SK-N-SH treated with all-trans-retinoic acid at 6 μM for 48 hours (cell line): Measurements from ENCODE around the gene DGKG.
A peak's percentile ranks its signal among the peaks of the same experiment; 100 is the strongest.

Source experiments
- ATAC-seq: fragments of 200-7000 bp; cut with Tn5 transposase; 3 replicates; pipeline ENCODE4 v1.9.1; 2020; ENCODE audit warnings: mild to moderate bottlenecking, moderate library complexity
- BACH2 ChIP-seq: fragments of 250-450 bp; sonication (Bioruptor Pico); IDR thresholded peaks from 2 replicates; pipeline ENCODE4 v1.9.0; 2021; ENCODE audit warnings: mild to moderate bottlenecking, borderline replicate concordance
- CSDC2 ChIP-seq: fragments of 250-450 bp; sonication (Bioruptor Pico); IDR thresholded peaks from 2 replicates; pipeline ENCODE4 v1.5.0; 2020; ENCODE audit warnings: mild to moderate bottlenecking, moderate library complexity
- ESRRG ChIP-seq: fragments of 250-450 bp; sonication (Bioruptor Pico); IDR thresholded peaks from 2 replicates; pipeline ENCODE4 v1.6.1; 2021; ENCODE audit warnings: mild to moderate bottlenecking
- GLIS3 ChIP-seq: fragments of 250-450 bp; sonication (Bioruptor Pico); IDR thresholded peaks from 2 replicates; pipeline ENCODE4 v1.5.0; 2020; ENCODE audit warnings: mild to moderate bottlenecking, moderate library complexity
- ISL1 ChIP-seq: fragments of 250-450 bp; sonication (Bioruptor Pico); IDR thresholded peaks from 2 replicates; pipeline ENCODE4 v2.1.2; 2022; ENCODE audit warnings: mild to moderate bottlenecking, moderate library complexity
- OSR1 ChIP-seq: fragments of 250-450 bp; sonication (Bioruptor Pico); IDR thresholded peaks from 2 replicates; pipeline ENCODE4 v1.8.0; 2022; ENCODE audit warnings: moderate library complexity, mild to moderate bottlenecking, inconsistent platforms
- PPARA ChIP-seq: fragments of 250-450 bp; sonication (Bioruptor Pico); IDR thresholded peaks from 2 replicates; pipeline ENCODE4 v1.5.0; 2020; ENCODE audit warnings: mild to moderate bottlenecking, borderline replicate concordance
- RARB ChIP-seq: fragments of 250-450 bp; sonication (Bioruptor Pico); IDR thresholded peaks from 2 replicates; pipeline ENCODE4 v1.8.0; 2021; ENCODE audit warnings: mild to moderate bottlenecking, moderate library complexity
- TCF4 ChIP-seq: fragments of 250-450 bp; sonication (Bioruptor Pico); IDR thresholded peaks from 2 replicates; pipeline ENCODE4 v1.8.0; 2021; ENCODE audit warnings: mild to moderate bottlenecking, moderate library complexity, borderline replicate concordance
- TOX ChIP-seq: fragments of 250-450 bp; sonication (Bioruptor Pico); IDR thresholded peaks from 2 replicates; pipeline ENCODE4 v1.8.0; 2021; ENCODE audit warnings: mild to moderate bottlenecking, moderate library complexity, borderline replicate concordance
- ZC3H10 ChIP-seq: fragments of 250-450 bp; sonication (Bioruptor Pico); IDR thresholded peaks from 2 replicates; pipeline ENCODE4 v1.5.1; 2021; ENCODE audit warnings: mild to moderate bottlenecking, moderate library complexity
- ZFP3 ChIP-seq: fragments of 250-450 bp; sonication (Bioruptor Pico); IDR thresholded peaks from 2 replicates; pipeline ENCODE4 v1.5.0; 2020; ENCODE audit warnings: mild to moderate bottlenecking, moderate library complexity
- ZNF70 ChIP-seq: fragments of 450-650 bp; formaldehyde crosslinking; IDR thresholded peaks from 2 replicates; pipeline ENCODE4 v1.5.0; 2020; ENCODE audit warnings: mild to moderate bottlenecking, moderate library complexity
- ZNF8 ChIP-seq: fragments of 450-650 bp; formaldehyde crosslinking; IDR thresholded peaks from 2 replicates; pipeline ENCODE4 v1.5.0; 2020; ENCODE audit warnings: mild to moderate bottlenecking, moderate library complexity
- TF ChIP-seq, protein P1 (sequence below): fragments of 250-450 bp; sonication (Bioruptor Pico); IDR thresholded peaks from 2 replicates; pipeline ENCODE4 v1.5.1; 2020; ENCODE audit warnings: low read depth, mild to moderate bottlenecking, moderate library complexity
- TF ChIP-seq, protein P2 (sequence below): fragments of 250-450 bp; sonication (Bioruptor Pico); IDR thresholded peaks from 2 replicates; pipeline ENCODE4 v1.5.0; 2020; ENCODE audit warnings: mild to moderate bottlenecking, moderate library complexity
- TF ChIP-seq, protein P3 (sequence below): fragments of 250-450 bp; sonication (Bioruptor Pico); IDR thresholded peaks from 2 replicates; pipeline ENCODE4 v1.5.1; 2021; ENCODE audit warnings: mild to moderate bottlenecking, moderate library complexity
- TF ChIP-seq, protein P4 (sequence below): fragments of 250-450 bp; sonication (Bioruptor Pico); IDR thresholded peaks from 2 replicates; pipeline ENCODE4 v1.8.0; 2021; ENCODE audit warnings: low read depth, mild to moderate bottlenecking, moderate library complexity, borderline replicate concordance

The DGKG gene

DNA sequence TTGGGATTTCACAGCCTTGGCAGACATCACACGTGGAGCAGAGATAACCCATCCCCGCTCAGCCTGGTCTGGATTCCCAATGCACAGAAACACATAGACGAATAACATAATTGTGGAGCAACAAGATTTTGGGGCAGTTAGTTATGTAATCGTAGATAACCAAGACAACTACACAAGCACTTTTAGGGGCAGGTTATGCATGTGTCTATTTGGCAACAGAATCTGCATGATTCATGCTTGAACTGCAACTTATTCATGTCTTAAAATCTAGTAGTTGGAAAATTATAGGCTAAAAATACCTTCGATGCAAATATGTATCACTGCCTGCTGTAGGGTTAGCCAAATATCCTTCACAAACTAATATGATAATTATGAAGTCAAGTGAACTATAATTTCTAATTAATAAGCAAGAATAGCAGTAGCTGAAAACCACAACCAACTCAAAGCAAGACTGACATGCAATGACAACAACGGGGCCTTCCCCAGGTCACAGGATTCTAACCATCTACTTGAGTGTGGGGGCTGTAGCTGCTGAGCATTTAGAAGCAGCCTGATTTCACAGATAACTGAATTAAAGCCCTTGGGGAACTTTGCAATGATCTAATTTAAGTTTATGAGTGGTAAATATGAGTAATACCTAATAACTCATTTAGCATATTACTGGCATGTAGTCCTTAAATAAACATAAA lies 31.1 kb downstream of the DGKG start:
- TF ChIP-seq, protein P1, sequence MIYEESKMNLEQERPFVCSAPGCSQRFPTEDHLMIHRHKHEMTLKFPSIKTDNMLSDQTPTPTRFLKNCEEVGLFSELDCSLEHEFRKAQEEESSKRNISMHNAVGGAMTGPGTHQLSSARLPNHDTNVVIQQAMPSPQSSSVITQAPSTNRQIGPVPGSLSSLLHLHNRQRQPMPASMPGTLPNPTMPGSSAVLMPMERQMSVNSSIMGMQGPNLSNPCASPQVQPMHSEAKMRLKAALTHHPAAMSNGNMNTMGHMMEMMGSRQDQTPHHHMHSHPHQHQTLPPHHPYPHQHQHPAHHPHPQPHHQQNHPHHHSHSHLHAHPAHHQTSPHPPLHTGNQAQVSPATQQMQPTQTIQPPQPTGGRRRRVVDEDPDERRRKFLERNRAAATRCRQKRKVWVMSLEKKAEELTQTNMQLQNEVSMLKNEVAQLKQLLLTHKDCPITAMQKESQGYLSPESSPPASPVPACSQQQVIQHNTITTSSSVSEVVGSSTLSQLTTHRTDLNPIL, result 0 out of 2 replicates have a peak, but pooled peaks have one; percentile 19
- TF ChIP-seq, protein P2, sequence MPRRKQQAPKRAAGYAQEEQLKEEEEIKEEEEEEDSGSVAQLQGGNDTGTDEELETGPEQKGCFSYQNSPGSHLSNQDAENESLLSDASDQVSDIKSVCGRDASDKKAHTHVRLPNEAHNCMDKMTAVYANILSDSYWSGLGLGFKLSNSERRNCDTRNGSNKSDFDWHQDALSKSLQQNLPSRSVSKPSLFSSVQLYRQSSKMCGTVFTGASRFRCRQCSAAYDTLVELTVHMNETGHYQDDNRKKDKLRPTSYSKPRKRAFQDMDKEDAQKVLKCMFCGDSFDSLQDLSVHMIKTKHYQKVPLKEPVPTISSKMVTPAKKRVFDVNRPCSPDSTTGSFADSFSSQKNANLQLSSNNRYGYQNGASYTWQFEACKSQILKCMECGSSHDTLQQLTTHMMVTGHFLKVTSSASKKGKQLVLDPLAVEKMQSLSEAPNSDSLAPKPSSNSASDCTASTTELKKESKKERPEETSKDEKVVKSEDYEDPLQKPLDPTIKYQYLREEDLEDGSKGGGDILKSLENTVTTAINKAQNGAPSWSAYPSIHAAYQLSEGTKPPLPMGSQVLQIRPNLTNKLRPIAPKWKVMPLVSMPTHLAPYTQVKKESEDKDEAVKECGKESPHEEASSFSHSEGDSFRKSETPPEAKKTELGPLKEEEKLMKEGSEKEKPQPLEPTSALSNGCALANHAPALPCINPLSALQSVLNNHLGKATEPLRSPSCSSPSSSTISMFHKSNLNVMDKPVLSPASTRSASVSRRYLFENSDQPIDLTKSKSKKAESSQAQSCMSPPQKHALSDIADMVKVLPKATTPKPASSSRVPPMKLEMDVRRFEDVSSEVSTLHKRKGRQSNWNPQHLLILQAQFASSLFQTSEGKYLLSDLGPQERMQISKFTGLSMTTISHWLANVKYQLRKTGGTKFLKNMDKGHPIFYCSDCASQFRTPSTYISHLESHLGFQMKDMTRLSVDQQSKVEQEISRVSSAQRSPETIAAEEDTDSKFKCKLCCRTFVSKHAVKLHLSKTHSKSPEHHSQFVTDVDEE, result no peak

DNA sequence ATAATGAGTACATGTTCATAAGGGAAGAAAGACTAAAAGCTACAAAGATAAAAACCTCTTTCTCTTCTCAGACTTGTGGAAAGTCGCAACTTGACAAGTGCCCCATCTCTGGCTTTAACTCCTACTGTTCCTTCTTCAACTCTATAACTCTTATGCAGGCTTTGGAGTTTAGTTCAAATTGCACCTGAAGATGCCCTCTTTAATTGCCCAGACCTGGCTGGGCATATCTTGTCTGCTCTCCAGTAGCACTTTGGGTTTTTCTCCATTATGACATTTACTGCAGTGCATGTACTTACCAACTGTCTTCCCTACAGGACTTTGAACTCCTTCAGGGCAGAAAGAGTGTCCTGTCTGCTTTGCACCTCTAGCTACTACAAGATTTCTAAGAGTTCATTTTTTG lies 32.4 kb downstream of the DGKG start:
- TF ChIP-seq, protein P2, result no peak
- no peak for TF ChIP-seq ZNF8 (CRISPR knock-in tag)
- no peak for TF ChIP-seq TOX
- no peak for TF ChIP-seq CSDC2 (CRISPR knock-in tag)
- TF ChIP-seq ZFP3 (CRISPR knock-in tag), result no peak
- no peak for TF ChIP-seq ZNF70
- TF ChIP-seq, protein P1, result no peak
- TF ChIP-seq TCF4, result no peak
- TF ChIP-seq, protein P3, sequence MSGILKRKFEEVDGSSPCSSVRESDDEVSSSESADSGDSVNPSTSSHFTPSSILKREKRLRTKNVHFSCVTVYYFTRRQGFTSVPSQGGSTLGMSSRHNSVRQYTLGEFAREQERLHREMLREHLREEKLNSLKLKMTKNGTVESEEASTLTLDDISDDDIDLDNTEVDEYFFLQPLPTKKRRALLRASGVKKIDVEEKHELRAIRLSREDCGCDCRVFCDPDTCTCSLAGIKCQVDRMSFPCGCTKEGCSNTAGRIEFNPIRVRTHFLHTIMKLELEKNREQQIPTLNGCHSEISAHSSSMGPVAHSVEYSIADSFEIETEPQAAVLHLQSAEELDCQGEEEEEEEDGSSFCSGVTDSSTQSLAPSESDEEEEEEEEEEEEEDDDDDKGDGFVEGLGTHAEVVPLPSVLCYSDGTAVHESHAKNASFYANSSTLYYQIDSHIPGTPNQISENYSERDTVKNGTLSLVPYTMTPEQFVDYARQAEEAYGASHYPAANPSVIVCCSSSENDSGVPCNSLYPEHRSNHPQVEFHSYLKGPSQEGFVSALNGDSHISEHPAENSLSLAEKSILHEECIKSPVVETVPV, result no peak
- no peak for TF ChIP-seq ZC3H10 (CRISPR knock-in tag)
- TF ChIP-seq GLIS3 (CRISPR knock-in tag), result no peak
- TF ChIP-seq PPARA (CRISPR knock-in tag), result no peak
- TF ChIP-seq RARB (CRISPR knock-in tag), result no peak
- no peak for TF ChIP-seq OSR1 (CRISPR knock-in tag)
- TF ChIP-seq, all 23 proteins: peak for 0
- no peak for ATAC-seq

More for the DNA sequence above, 31.1 kb downstream of the DGKG start:
- ATAC-seq, result no peak

DNA sequence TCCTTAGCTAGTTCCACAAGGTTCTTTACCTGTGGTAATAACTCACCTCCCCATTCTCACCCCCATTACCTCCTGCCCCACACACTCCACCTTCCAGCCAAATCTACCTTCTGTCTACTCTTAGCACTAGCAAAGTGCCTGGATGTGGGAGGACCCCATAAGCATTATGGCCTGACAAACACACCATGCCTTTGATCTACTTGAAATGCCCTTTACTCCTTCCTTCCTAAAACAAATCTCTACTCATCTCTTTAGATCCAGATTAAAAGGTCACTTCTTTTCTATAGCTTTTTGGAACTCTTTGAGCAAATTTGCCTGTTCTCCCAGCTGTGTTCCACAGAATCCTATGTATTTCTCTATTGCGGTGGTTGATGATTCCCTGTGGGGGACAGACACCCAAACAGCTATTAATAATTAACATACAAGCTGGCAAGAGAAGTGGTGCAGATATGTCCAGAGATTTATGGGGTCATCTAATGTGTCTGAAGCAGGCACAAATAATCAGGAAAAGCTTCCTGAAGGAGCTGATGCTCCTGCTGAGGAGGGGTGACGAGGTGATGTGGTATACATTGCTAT lies 34.0 kb downstream of the DGKG start:
- no peak for ATAC-seq
- TF ChIP-seq, protein P1, result no peak
- TF ChIP-seq ESRRG (CRISPR knock-in tag) (no peak), TOX (no peak), ZC3H10 (CRISPR knock-in tag) (no peak), BACH2 (CRISPR knock-in tag) (no peak)

DNA sequence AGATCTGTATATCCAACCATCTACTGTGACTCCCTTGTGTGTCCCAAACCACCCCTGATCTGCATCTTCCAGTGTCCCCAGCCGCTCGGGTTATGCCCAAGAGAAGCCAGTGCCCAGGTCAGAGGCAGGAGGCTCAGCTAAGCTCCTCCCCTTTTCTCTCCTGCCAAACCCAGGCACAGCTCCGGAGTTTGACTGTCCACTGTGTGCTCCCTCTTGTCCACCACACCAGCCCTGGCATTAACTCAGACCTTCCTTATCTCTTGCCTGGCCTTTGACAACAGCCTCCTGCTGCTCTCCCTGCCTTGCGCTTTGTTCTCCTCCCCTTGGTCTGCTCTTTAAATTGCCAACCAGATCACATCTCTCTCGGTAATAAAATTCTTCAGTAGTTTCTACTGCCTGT lies 39.3 kb downstream of the DGKG start:
- no peak for ATAC-seq
- TF ChIP-seq ZNF8 (CRISPR knock-in tag) (no peak), ZNF70 (no peak), TOX (no peak), ISL1 (no peak), BACH2 (CRISPR knock-in tag) (no peak), ZFP3 (CRISPR knock-in tag) (no peak), PPARA (CRISPR knock-in tag) (no peak), TCF4 (no peak), CSDC2 (CRISPR knock-in tag) (no peak)
- TF ChIP-seq, protein P2, result no peak
- TF ChIP-seq, protein P4, sequence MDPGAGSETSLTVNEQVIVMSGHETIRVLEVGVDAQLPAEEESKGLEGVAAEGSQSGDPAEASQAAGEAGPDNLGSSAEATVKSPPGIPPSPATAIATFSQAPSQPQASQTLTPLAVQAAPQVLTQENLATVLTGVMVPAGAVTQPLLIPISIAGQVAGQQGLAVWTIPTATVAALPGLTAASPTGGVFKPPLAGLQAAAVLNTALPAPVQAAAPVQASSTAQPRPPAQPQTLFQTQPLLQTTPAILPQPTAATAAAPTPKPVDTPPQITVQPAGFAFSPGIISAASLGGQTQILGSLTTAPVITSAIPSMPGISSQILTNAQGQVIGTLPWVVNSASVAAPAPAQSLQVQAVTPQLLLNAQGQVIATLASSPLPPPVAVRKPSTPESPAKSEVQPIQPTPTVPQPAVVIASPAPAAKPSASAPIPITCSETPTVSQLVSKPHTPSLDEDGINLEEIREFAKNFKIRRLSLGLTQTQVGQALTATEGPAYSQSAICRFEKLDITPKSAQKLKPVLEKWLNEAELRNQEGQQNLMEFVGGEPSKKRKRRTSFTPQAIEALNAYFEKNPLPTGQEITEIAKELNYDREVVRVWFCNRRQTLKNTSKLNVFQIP, result no peak
